GM23338 (cell line): ENCODE measurements around the gene AFF1. TPM values are rescaled to one million over a fixed set of nuclear protein-coding genes. Genes with fewer than 3 reads are reported as not detected.

Experiments
- ATAC-seq: fragments of 200-7000 bp; cut with Tn5 transposase; 3 replicates; pipeline ENCODE4 v1.9.1; 2020
- DNase-seq: peaks from one replicate; pipeline ENCODE4 v3.0.0-alpha.2; 2015; ENCODE audit warnings: low spot score
- H2AFZ ChIP-seq: fragments of 200-600 bp; sonication (generic); 2 replicates; pipeline ENCODE4 v1.8.0; 2016; ENCODE audit warnings: antibody characterized with exemption, mild to moderate bottlenecking, moderate library complexity
- H3F3A ChIP-seq: fragments of 200-600 bp; sonication (generic); replicated peaks from 2 replicates; pipeline ENCODE4 v1.8.0; 2017; ENCODE audit warnings: antibody characterized with exemption, mixed run types, low read depth
- H3K27ac ChIP-seq: fragments of 200-600 bp; sonication (generic); 2 replicates; pipeline ENCODE4 v1.6.1; 2016; ENCODE audit warnings: low read depth
- H3K27me3 ChIP-seq: fragments of 200-600 bp; sonication (generic); 2 replicates; pipeline ENCODE4 v1.8.0; 2016; ENCODE audit warnings: mild to moderate bottlenecking, mixed run types, moderate library complexity; ENCODE audit not compliant: insufficient read depth
- H3K36me3 ChIP-seq: fragments of 200-600 bp; sonication (generic); 2 replicates; pipeline ENCODE4 v1.8.0; 2016; ENCODE audit warnings: mild to moderate bottlenecking; ENCODE audit not compliant: insufficient read depth
- H3K4me1 ChIP-seq: fragments of 200-600 bp; sonication (generic); 2 replicates; pipeline ENCODE4 v1.8.0; 2016; ENCODE audit warnings: mild to moderate bottlenecking, moderate library complexity; ENCODE audit not compliant: insufficient read depth
- H3K4me2 ChIP-seq: fragments of 200-600 bp; sonication (generic); 2 replicates; pipeline ENCODE4 v1.7.1; 2017; ENCODE audit warnings: mixed run types
- H3K4me3 ChIP-seq: fragments of 200-600 bp; sonication (generic); 2 replicates; pipeline ENCODE4 v1.6.1; 2016; ENCODE audit warnings: mixed run types
- H3K79me2 ChIP-seq: fragments of 200-600 bp; sonication (generic); replicated peaks from 2 replicates; pipeline ENCODE4 v1.8.0; 2017; ENCODE audit warnings: mild to moderate bottlenecking; ENCODE audit not compliant: insufficient read depth
- H3K9me2 ChIP-seq: fragments of 200-600 bp; sonication (generic); 2 replicates; pipeline ENCODE4 v1.8.0; 2017; ENCODE audit not compliant: insufficient read depth
- H4K20me1 ChIP-seq: fragments of 200-600 bp; sonication (generic); replicated peaks from 2 replicates; pipeline ENCODE4 v1.8.0; 2017; ENCODE audit warnings: mild to moderate bottlenecking; ENCODE audit not compliant: insufficient read depth
- H3K27ac Mint-ChIP-seq: 2 replicates; pipeline ENCODE4 v1.8.0; 2020; ENCODE audit warnings: inconsistent platforms, mild to moderate bottlenecking, moderate library complexity, mixed read lengths
- H3K27me3 Mint-ChIP-seq: 3 replicates; pipeline ENCODE4 v1.8.0; 2022; ENCODE audit warnings: low read depth, mild to moderate bottlenecking, moderate library complexity, mixed read lengths, inconsistent platforms; ENCODE audit not compliant: insufficient read depth, poor library complexity
- H3K36me3 Mint-ChIP-seq: 3 replicates; pipeline ENCODE4 v1.8.0; 2021; ENCODE audit warnings: low read depth, mild to moderate bottlenecking, inconsistent platforms, moderate library complexity, mixed read lengths
- H3K4me1 Mint-ChIP-seq: 3 replicates; pipeline ENCODE4 v1.8.0; 2020; ENCODE audit warnings: mild to moderate bottlenecking, inconsistent platforms, mixed read lengths
- H3K4me3 Mint-ChIP-seq: 3 replicates; pipeline ENCODE4 v1.8.0; 2021; ENCODE audit warnings: moderate library complexity, mild to moderate bottlenecking, inconsistent platforms, mixed read lengths
- H3K9me3 Mint-ChIP-seq: 3 replicates; pipeline ENCODE4 v1.8.0; 2020; ENCODE audit warnings: moderate library complexity, mild to moderate bottlenecking, inconsistent platforms, mixed read lengths
- JUNB ChIP-seq: IDR thresholded peaks from one replicate; pipeline ENCODE4 v1.6.1; 2016; ENCODE audit warnings: antibody characterized with exemption; ENCODE audit not compliant: unreplicated experiment
- STAT1 ChIP-seq: IDR thresholded peaks from one replicate; pipeline ENCODE4 v1.6.1; 2016; ENCODE audit warnings: antibody characterized with exemption; ENCODE audit not compliant: unreplicated experiment
- polyA plus RNA-seq: library from polyadenylated mRNA; unstranded; fragments of >200 nt; fragmentation: Nextera tagmentation; extraction: Ambion mirVana; gene quantifications from 2 replicates; pipeline ENCODE4 v1.2.1, GENCODE V29; 2016
- total RNA-seq: library from RNA; depleted of rRNA; stranded (reverse); fragments of >200 nt; shearing (Covaris generic); gene quantifications from 2 replicates; pipeline ENCODE4 v1.2.3, GENCODE V29; 2014
- TF ChIP-seq, protein P1 (sequence below): fragments of 250-450 bp; sonication (Bioruptor Pico); IDR thresholded peaks from 2 replicates; pipeline ENCODE4 v1.5.0; 2020; ENCODE audit warnings: mild to moderate bottlenecking, moderate library complexity
- TF ChIP-seq, protein P2 (sequence below), 2 experiments: fragments of 200-600 bp in 1 of 2; sonication (generic) in 1 of 2; conservative IDR thresholded peaks; 2 replicates each; pipeline versions ENCODE4 v1.5.1 to v1.6.1; 2016 to 2017; ENCODE audit warnings: antibody characterized with exemption in 2 of 2, low read depth in 2 of 2, mild to moderate bottlenecking in 2 of 2, moderate library complexity in 1 of 2

AFF1 gene
- total and polyA plus RNA-seq, 2 experiments from 2014 or later: 42.6 to 67.2 TPM

DNA sequence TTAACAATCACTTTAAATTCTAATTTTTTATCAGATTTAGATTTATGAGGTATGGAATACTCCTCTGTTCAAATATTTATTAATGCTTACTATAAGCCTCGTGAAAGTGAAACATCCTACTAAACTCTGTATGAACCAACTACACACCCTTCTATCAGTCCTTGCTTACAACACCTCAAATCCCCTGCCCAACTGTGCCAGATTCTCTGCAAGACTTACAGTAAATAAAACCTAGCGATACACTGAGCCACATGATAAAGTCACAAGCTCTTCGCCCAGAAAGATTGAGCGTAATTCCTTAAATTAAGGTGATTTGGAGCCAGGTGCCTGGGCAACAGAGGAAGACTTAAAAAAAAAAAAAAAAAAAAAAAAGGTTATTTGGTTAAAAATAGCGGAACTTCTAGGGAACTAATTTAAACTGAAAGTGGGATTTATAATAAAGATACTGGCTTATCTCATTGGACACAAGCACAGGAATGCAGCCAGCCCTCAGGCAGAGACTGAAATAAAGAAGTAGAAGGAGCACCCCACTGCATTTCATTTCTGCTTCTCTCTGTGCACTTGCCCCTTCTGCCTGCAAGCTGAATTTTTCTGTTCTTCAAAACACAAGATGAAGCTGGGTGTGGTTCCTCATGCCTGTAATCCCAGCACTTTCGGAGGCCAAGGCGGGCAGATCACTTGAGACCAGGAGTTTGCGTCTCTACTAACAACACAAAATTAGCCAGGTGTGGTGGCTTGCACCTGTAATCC lies 25.1 kb upstream of the AFF1 start (continued):
- TF ChIP-seq, protein P1, sequence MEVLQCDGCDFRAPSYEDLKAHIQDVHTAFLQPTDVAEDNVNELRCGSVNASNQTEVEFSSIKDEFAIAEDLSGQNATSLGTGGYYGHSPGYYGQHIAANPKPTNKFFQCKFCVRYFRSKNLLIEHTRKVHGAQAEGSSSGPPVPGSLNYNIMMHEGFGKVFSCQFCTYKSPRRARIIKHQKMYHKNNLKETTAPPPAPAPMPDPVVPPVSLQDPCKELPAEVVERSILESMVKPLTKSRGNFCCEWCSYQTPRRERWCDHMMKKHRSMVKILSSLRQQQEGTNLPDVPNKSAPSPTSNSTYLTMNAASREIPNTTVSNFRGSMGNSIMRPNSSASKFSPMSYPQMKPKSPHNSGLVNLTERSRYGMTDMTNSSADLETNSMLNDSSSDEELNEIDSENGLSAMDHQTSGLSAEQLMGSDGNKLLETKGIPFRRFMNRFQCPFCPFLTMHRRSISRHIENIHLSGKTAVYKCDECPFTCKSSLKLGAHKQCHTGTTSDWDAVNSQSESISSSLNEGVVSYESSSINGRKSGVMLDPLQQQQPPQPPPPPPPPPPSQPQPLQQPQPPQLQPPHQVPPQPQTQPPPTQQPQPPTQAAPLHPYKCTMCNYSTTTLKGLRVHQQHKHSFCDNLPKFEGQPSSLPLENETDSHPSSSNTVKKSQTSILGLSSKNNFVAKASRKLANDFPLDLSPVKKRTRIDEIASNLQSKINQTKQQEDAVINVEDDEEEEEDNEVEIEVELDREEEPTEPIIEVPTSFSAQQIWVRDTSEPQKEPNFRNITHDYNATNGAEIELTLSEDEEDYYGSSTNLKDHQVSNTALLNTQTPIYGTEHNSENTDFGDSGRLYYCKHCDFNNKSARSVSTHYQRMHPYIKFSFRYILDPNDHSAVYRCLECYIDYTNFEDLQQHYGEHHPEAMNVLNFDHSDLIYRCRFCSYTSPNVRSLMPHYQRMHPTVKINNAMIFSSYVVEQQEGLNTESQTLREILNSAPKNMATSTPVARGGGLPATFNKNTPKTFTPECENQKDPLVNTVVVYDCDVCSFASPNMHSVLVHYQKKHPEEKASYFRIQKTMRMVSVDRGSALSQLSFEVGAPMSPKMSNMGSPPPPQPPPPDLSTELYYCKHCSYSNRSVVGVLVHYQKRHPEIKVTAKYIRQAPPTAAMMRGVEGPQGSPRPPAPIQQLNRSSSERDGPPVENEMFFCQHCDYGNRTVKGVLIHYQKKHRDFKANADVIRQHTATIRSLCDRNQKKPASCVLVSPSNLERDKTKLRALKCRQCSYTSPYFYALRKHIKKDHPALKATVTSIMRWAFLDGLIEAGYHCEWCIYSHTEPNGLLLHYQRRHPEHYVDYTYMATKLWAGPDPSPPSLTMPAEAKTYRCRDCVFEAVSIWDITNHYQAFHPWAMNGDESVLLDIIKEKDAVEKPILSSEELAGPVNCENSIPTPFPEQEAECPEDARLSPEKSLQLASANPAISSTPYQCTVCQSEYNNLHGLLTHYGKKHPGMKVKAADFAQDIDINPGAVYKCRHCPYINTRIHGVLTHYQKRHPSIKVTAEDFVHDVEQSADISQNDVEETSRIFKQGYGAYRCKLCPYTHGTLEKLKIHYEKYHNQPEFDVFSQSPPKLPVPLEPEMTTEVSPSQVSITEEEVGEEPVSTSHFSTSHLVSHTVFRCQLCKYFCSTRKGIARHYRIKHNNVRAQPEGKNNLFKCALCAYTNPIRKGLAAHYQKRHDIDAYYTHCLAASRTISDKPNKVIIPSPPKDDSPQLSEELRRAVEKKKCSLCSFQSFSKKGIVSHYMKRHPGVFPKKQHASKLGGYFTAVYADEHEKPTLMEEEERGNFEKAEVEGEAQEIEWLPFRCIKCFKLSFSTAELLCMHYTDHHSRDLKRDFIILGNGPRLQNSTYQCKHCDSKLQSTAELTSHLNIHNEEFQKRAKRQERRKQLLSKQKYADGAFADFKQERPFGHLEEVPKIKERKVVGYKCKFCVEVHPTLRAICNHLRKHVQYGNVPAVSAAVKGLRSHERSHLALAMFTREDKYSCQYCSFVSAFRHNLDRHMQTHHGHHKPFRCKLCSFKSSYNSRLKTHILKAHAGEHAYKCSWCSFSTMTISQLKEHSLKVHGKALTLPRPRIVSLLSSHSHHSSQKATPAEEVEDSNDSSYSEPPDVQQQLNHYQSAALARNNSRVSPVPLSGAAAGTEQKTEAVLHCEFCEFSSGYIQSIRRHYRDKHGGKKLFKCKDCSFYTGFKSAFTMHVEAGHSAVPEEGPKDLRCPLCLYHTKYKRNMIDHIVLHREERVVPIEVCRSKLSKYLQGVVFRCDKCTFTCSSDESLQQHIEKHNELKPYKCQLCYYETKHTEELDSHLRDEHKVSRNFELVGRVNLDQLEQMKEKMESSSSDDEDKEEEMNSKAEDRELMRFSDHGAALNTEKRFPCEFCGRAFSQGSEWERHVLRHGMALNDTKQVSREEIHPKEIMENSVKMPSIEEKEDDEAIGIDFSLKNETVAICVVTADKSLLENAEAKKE: no peak
- TF ChIP-seq STAT1: no peak

DNA sequence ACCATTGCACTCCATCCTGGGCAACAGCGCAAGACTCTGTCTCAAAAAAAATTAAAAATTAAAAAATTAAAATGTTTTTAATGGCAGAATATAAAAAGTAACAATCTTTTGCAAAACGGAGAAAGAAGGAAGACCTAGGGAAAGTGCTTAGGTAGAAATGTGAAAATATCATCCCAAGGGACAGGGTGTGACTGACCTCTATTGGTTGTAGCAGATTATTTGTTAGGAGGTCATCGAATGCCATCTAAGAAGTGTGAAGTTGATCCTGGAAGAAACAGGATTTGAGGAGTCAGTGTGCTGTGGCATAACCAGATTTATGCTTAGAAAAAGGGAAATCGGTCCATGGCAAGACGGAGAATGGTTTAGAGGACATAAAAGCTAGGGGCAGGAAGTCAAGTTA lies 24.4 kb upstream of the AFF1 start:
- Histone ChIP-seq H4K20me1 (no peaks in the 10 kb centered on the region), H3K9me2 (0 out of 2 replicates have a peak, but pooled peaks cover 2% of the 10 kb centered on the region), H3K4me3 (no peak overlapping the region), H3K27me3 (no peaks in the 10 kb centered on the region), H3K4me1 (peaks cover 9% of the 10 kb centered on the region), H3K4me2 (no peak overlapping the region), H2AFZ (no peak overlapping the region), H3K79me2 (no peaks in the 10 kb centered on the region), H3K36me3 (no peaks in the 10 kb centered on the region), H3F3A (no peaks in the 10 kb centered on the region), H3K27ac (no peak overlapping the region)
- peak; percentile 29; the same call in 1 of the 3 replicates for ATAC-seq
- H3K9me3 Mint-ChIP-seq: no peaks in the 10 kb centered on the region
- H3K4me3 Mint-ChIP-seq: no peak overlapping the region
- H3K4me1 Mint-ChIP-seq: peaks cover 12% of the 10 kb centered on the region
- no peak overlapping the region for H3K27ac Mint-ChIP-seq
- no peaks in the 10 kb centered on the region for H3K36me3 Mint-ChIP-seq
- no peak for DNase-seq
- no peaks in the 10 kb centered on the region for H3K27me3 Mint-ChIP-seq
- TF ChIP-seq, protein P2, sequence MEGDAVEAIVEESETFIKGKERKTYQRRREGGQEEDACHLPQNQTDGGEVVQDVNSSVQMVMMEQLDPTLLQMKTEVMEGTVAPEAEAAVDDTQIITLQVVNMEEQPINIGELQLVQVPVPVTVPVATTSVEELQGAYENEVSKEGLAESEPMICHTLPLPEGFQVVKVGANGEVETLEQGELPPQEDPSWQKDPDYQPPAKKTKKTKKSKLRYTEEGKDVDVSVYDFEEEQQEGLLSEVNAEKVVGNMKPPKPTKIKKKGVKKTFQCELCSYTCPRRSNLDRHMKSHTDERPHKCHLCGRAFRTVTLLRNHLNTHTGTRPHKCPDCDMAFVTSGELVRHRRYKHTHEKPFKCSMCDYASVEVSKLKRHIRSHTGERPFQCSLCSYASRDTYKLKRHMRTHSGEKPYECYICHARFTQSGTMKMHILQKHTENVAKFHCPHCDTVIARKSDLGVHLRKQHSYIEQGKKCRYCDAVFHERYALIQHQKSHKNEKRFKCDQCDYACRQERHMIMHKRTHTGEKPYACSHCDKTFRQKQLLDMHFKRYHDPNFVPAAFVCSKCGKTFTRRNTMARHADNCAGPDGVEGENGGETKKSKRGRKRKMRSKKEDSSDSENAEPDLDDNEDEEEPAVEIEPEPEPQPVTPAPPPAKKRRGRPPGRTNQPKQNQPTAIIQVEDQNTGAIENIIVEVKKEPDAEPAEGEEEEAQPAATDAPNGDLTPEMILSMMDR (conservative IDR thresholded peaks at IDR 0.05; ENCODE audit: low read depth in 2 of 2): peak; percentile 32 to 53; a peak in 3 of 4 replicates
- TF ChIP-seq JUNB: no peak
